SK-N-MC (cell line): ENCODE data around the gene ADARB1.

Experiments used
- DNase-seq: peaks from one replicate; pipeline ENCODE4 v3.0.0-alpha.2; 2011; ENCODE audit warnings: low read depth, low spot score
- H3K27ac ChIP-seq: fragments of 200-600 bp; sonication (generic); 2 replicates; pipeline ENCODE4 v1.5.1; 2016; ENCODE audit warnings: mixed run types
- H3K36me3 ChIP-seq: fragments of 200-600 bp; sonication (generic); 2 replicates; pipeline ENCODE4 v1.6.1; 2017; ENCODE audit warnings: antibody characterized with exemption, low read length, mixed read lengths; ENCODE audit not compliant: insufficient read depth
- H3K4me3 ChIP-seq: fragments of 200-600 bp; sonication (generic); 2 replicates; pipeline ENCODE4 v1.5.1; 2016
- H3K9ac ChIP-seq: fragments of 200-600 bp; sonication (generic); 2 replicates; pipeline ENCODE4 v1.8.0; 2017; ENCODE audit warnings: mixed run types, mixed read lengths; ENCODE audit not compliant: insufficient read length
- H3K9me3 ChIP-seq: fragments of 200-600 bp; sonication (generic); 2 replicates; pipeline ENCODE4 v1.6.1; 2017; ENCODE audit warnings: low read depth, mild to moderate bottlenecking, antibody characterized with exemption, low read length, moderate library complexity, mixed read lengths
- EZH2 ChIP-seq: fragments of 200-600 bp; sonication (generic); IDR thresholded peaks from one replicate; pipeline ENCODE4 v1.6.1; 2017; ENCODE audit warnings: antibody characterized with exemption
- FOXP2 ChIP-seq: optimal IDR thresholded peaks from 2 replicates; pipeline ENCODE3; 2011; ENCODE audit warnings: mild to moderate bottlenecking, moderate library complexity; ENCODE audit not compliant: insufficient read depth; ENCODE audit errors: extremely low read length, control extremely low read depth
- POLR2AphosphoS5 ChIP-seq: IDR thresholded peaks from 2 replicates; pipeline ENCODE4 v1.6.1; 2012; ENCODE audit warnings: mild to moderate bottlenecking, low read depth, low read length, borderline replicate concordance

The ADARB1 gene

GRCh38 chr21:45154511-45155508 is 80.4 kb downstream of the ADARB1 start:
- TF ChIP-seq POLR2AphosphoS5 (no peak), FOXP2 (no peak), EZH2 (no peak)

GRCh38 chr21:45155910-45156309 is 81.5 kb downstream of the ADARB1 start:
- H3K36me3 ChIP-seq, result no peaks in the 10 kb centered on the region
- TF ChIP-seq FOXP2, result no peak
- no peak for TF ChIP-seq POLR2AphosphoS5
- no peak for TF ChIP-seq EZH2
- no peak for DNase-seq

More at GRCh38 chr21:45154511-45155508, 80.4 kb downstream of the ADARB1 start:
- Histone ChIP-seq H3K9ac (no peak overlapping the region), H3K4me3 (no peak overlapping the region), H3K36me3 (no peaks in the 10 kb centered on the region), H3K27ac (peak overlapping the region; percentile 5; the same call in 1 of the 2 replicates), H3K9me3 (no peaks in the 10 kb centered on the region)
- no peak for DNase-seq

GRCh38 chr21:45156459-45156858 is 82.1 kb downstream of the ADARB1 start:
- no peak overlapping the region for H3K4me3 ChIP-seq
- H3K9ac ChIP-seq, result no peak overlapping the region
- no peaks in the 10 kb centered on the region for H3K9me3 ChIP-seq
- TF ChIP-seq FOXP2, result no peak
- no peak for TF ChIP-seq POLR2AphosphoS5
- TF ChIP-seq EZH2, result no peak
- no peak overlapping the region for H3K27ac ChIP-seq
- no peak for DNase-seq
- no peaks in the 10 kb centered on the region for H3K36me3 ChIP-seq

More at GRCh38 chr21:45155910-45156309, 81.5 kb downstream of the ADARB1 start:
- Histone ChIP-seq H3K4me3 (no peak overlapping the region), H3K9me3 (no peaks in the 10 kb centered on the region), H3K9ac (no peak overlapping the region), H3K27ac (no peak overlapping the region)

- TF ChIP-seq EZH2 (no peak), FOXP2 (no peak), POLR2AphosphoS5 (no peak)
- Histone ChIP-seq H3K36me3 (no peaks in the 10 kb centered on the region), H3K9ac (no peak overlapping the region), H3K27ac (no peak overlapping the region), H3K9me3 (no peaks in the 10 kb centered on the region), H3K4me3 (no peak overlapping the region)
- DNase-seq, result no peak
These were observed 83.6 kb downstream of the ADARB1 start for GRCh38 chr21:45157932-45158331.

- H3K36me3 ChIP-seq, result no peaks in the 10 kb centered on the region
- H3K9me3 ChIP-seq, result no peaks in the 10 kb centered on the region
- no peak overlapping the region for H3K27ac ChIP-seq
- H3K9ac ChIP-seq, result no peak overlapping the region
- TF ChIP-seq FOXP2 (no peak), EZH2 (no peak), POLR2AphosphoS5 (no peak)
- no peak overlapping the region for H3K4me3 ChIP-seq
- DNase-seq, result no peak
These were observed 84.4 kb downstream of the ADARB1 start for GRCh38 chr21:45158491-45159423.

GRCh38 chr21:45160198-45160597 is 85.8 kb downstream of the ADARB1 start:
- TF ChIP-seq EZH2 (no peak), FOXP2 (no peak), POLR2AphosphoS5 (no peak)
- Histone ChIP-seq H3K36me3 (no peaks in the 10 kb centered on the region), H3K27ac (no peak overlapping the region), H3K9ac (no peak overlapping the region), H3K9me3 (no peaks in the 10 kb centered on the region), H3K4me3 (no peak overlapping the region)
- no peak for DNase-seq

GRCh38 chr21:45161038-45161945 is 86.9 kb downstream of the ADARB1 start:
- no peak overlapping the region for H3K4me3 ChIP-seq
- H3K36me3 ChIP-seq, result no peaks in the 10 kb centered on the region
- no peak overlapping the region for H3K9ac ChIP-seq
- TF ChIP-seq EZH2 (no peak), POLR2AphosphoS5 (no peak), FOXP2 (no peak)
- H3K27ac ChIP-seq, result no peak overlapping the region
- DNase-seq, result no peak
- no peaks in the 10 kb centered on the region for H3K9me3 ChIP-seq
